ENCODE data around the gene JARID2.

DNA sequence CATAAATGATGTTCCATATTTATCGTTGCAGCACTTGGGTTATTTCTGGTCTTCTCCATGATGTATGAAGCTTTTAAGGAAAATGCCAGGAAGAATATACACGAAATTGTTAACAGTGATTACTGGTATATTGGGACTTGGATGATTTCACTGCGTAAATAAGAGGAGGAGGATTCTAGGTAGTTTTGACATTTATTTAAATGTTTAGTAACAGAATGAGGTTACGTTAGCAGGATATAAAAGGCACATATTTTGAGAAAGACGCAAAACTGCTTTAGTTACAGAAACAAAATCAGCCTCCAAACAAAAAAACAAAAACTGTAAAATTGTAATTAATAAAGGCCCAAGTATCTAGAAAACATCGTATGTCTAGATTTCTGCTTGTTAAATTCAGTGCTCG is 147.7 kb downstream of the JARID2 start:
- TF ChIP-seq, protein P1, sequence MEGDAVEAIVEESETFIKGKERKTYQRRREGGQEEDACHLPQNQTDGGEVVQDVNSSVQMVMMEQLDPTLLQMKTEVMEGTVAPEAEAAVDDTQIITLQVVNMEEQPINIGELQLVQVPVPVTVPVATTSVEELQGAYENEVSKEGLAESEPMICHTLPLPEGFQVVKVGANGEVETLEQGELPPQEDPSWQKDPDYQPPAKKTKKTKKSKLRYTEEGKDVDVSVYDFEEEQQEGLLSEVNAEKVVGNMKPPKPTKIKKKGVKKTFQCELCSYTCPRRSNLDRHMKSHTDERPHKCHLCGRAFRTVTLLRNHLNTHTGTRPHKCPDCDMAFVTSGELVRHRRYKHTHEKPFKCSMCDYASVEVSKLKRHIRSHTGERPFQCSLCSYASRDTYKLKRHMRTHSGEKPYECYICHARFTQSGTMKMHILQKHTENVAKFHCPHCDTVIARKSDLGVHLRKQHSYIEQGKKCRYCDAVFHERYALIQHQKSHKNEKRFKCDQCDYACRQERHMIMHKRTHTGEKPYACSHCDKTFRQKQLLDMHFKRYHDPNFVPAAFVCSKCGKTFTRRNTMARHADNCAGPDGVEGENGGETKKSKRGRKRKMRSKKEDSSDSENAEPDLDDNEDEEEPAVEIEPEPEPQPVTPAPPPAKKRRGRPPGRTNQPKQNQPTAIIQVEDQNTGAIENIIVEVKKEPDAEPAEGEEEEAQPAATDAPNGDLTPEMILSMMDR (IDR thresholded peaks at IDR 0.05): no peak
- TF ChIP-seq POLR2A (IDR thresholded peaks at IDR 0.05): no peak

All from Peyer's patch (tissue), 4 donors.